ENCODE measurements around the gene HNRNPD.

The HNRNPD gene

DNA sequence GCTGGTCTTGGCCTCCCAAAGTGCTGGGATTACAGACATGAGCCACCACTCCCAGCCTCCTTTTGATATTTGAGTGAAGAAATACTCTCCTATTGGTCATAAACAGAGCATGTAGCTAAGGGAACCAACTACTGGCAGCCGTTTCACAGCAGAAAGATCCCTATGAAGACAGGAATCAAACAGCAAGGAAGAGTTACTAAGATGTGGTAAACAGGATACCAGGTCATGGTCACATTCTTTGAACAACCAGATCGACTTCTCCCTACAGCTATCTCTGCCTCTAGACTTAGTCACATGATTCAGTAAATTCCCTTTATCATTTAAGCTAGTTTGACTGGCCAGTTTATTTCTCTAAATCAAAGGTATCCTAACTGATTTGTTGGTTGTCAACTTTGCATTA, 9.0 kb upstream of the HNRNPD start:
- no peak for ATAC-seq
- TF ChIP-seq RARB (CRISPR knock-in tag; IDR thresholded peaks at IDR 0.05) (no peak), ESRRG (CRISPR knock-in tag; IDR thresholded peaks at IDR 0.05) (no peak), GLIS3 (CRISPR knock-in tag; IDR thresholded peaks at IDR 0.05) (no peak)
- TF ChIP-seq, protein P1, sequence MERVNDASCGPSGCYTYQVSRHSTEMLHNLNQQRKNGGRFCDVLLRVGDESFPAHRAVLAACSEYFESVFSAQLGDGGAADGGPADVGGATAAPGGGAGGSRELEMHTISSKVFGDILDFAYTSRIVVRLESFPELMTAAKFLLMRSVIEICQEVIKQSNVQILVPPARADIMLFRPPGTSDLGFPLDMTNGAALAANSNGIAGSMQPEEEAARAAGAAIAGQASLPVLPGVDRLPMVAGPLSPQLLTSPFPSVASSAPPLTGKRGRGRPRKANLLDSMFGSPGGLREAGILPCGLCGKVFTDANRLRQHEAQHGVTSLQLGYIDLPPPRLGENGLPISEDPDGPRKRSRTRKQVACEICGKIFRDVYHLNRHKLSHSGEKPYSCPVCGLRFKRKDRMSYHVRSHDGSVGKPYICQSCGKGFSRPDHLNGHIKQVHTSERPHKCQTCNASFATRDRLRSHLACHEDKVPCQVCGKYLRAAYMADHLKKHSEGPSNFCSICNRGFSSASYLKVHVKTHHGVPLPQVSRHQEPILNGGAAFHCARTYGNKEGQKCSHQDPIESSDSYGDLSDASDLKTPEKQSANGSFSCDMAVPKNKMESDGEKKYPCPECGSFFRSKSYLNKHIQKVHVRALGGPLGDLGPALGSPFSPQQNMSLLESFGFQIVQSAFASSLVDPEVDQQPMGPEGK (CRISPR knock-in tag; IDR thresholded peaks at IDR 0.05; ENCODE audit: borderline replicate concordance), result no peak

DNA sequence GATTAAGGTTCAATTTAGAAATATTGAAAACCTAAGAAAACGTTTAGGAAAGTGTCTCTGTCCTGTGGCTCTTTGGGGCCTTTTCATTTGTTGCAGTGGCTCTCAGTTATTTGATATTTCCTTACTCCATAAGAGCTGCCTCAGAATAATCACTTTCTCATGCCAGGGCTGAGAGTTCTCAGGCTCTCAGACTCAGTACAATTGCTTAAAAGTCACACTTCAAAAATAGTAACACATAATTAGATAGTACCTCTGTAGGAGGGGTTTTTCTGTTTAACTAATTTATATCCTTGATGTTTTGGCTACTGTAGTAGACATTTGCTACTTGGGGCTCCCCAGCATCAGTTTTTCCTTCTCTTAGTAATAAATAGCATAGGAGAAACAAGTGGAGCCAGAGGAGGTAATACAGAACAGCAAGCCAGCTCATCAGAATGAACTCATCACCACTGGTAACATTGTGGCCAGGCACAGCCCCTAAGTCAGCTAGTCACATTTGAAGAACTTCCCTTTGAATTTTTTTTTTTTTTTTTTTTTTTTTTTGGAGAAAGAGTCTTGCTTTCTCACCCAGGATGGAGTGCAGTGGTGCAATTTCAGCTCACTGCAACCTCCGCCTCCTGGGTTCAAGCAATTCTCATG, 8.0 kb upstream of the HNRNPD start:
- no peak for TF ChIP-seq SNAI2 (CRISPR knock-in tag; IDR thresholded peaks at IDR 0.05)
- TF ChIP-seq BACH2 (CRISPR knock-in tag; IDR thresholded peaks at IDR 0.05; ENCODE audit: borderline replicate concordance), result no peak
- TF ChIP-seq ZC3H10 (CRISPR knock-in tag; IDR thresholded peaks at IDR 0.05), result no peak
- TF ChIP-seq, protein P2, sequence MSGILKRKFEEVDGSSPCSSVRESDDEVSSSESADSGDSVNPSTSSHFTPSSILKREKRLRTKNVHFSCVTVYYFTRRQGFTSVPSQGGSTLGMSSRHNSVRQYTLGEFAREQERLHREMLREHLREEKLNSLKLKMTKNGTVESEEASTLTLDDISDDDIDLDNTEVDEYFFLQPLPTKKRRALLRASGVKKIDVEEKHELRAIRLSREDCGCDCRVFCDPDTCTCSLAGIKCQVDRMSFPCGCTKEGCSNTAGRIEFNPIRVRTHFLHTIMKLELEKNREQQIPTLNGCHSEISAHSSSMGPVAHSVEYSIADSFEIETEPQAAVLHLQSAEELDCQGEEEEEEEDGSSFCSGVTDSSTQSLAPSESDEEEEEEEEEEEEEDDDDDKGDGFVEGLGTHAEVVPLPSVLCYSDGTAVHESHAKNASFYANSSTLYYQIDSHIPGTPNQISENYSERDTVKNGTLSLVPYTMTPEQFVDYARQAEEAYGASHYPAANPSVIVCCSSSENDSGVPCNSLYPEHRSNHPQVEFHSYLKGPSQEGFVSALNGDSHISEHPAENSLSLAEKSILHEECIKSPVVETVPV (CRISPR knock-in tag; IDR thresholded peaks at IDR 0.05), result no peak
- TF ChIP-seq RARB (CRISPR knock-in tag; IDR thresholded peaks at IDR 0.05), result no peak
- no peak for TF ChIP-seq TCF4 (CRISPR knock-in tag; IDR thresholded peaks at IDR 0.05; ENCODE audit: borderline replicate concordance)
- TF ChIP-seq, protein P3, sequence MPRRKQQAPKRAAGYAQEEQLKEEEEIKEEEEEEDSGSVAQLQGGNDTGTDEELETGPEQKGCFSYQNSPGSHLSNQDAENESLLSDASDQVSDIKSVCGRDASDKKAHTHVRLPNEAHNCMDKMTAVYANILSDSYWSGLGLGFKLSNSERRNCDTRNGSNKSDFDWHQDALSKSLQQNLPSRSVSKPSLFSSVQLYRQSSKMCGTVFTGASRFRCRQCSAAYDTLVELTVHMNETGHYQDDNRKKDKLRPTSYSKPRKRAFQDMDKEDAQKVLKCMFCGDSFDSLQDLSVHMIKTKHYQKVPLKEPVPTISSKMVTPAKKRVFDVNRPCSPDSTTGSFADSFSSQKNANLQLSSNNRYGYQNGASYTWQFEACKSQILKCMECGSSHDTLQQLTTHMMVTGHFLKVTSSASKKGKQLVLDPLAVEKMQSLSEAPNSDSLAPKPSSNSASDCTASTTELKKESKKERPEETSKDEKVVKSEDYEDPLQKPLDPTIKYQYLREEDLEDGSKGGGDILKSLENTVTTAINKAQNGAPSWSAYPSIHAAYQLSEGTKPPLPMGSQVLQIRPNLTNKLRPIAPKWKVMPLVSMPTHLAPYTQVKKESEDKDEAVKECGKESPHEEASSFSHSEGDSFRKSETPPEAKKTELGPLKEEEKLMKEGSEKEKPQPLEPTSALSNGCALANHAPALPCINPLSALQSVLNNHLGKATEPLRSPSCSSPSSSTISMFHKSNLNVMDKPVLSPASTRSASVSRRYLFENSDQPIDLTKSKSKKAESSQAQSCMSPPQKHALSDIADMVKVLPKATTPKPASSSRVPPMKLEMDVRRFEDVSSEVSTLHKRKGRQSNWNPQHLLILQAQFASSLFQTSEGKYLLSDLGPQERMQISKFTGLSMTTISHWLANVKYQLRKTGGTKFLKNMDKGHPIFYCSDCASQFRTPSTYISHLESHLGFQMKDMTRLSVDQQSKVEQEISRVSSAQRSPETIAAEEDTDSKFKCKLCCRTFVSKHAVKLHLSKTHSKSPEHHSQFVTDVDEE (CRISPR knock-in tag; IDR thresholded peaks at IDR 0.05), result no peak
- no peak for TF ChIP-seq ZNF70 (CRISPR knock-in tag; IDR thresholded peaks at IDR 0.05)
- TF ChIP-seq ZNF8 (CRISPR knock-in tag; IDR thresholded peaks at IDR 0.05), result no peak
- TF ChIP-seq, protein P4, sequence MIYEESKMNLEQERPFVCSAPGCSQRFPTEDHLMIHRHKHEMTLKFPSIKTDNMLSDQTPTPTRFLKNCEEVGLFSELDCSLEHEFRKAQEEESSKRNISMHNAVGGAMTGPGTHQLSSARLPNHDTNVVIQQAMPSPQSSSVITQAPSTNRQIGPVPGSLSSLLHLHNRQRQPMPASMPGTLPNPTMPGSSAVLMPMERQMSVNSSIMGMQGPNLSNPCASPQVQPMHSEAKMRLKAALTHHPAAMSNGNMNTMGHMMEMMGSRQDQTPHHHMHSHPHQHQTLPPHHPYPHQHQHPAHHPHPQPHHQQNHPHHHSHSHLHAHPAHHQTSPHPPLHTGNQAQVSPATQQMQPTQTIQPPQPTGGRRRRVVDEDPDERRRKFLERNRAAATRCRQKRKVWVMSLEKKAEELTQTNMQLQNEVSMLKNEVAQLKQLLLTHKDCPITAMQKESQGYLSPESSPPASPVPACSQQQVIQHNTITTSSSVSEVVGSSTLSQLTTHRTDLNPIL (CRISPR knock-in tag; IDR thresholded peaks at IDR 0.05; ENCODE audit: low read depth), result no peak
- TF ChIP-seq GLIS3 (CRISPR knock-in tag; IDR thresholded peaks at IDR 0.05), result no peak
- no peak for TF ChIP-seq ZFP30 (CRISPR knock-in tag; IDR thresholded peaks at IDR 0.05)
- TF ChIP-seq, protein P5, sequence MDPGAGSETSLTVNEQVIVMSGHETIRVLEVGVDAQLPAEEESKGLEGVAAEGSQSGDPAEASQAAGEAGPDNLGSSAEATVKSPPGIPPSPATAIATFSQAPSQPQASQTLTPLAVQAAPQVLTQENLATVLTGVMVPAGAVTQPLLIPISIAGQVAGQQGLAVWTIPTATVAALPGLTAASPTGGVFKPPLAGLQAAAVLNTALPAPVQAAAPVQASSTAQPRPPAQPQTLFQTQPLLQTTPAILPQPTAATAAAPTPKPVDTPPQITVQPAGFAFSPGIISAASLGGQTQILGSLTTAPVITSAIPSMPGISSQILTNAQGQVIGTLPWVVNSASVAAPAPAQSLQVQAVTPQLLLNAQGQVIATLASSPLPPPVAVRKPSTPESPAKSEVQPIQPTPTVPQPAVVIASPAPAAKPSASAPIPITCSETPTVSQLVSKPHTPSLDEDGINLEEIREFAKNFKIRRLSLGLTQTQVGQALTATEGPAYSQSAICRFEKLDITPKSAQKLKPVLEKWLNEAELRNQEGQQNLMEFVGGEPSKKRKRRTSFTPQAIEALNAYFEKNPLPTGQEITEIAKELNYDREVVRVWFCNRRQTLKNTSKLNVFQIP (CRISPR knock-in tag; IDR thresholded peaks at IDR 0.05; ENCODE audit: borderline replicate concordance, low read depth), result no peak
- TF ChIP-seq CSDC2 (CRISPR knock-in tag; IDR thresholded peaks at IDR 0.05), result no peak
- ATAC-seq, result no peak

GRCh38 chr4:82381235-82381634, 7.4 kb upstream of the HNRNPD start:
- ATAC-seq, result no peak
- TF ChIP-seq SNAI2 (CRISPR knock-in tag; IDR thresholded peaks at IDR 0.05), result no peak
- TF ChIP-seq ZNF70 (CRISPR knock-in tag; IDR thresholded peaks at IDR 0.05), result no peak
- TF ChIP-seq ISL1 (CRISPR knock-in tag; IDR thresholded peaks at IDR 0.05), result no peak
- TF ChIP-seq, protein P1 (CRISPR knock-in tag; IDR thresholded peaks at IDR 0.05; ENCODE audit: borderline replicate concordance), result no peak
- TF ChIP-seq ARNTL (CRISPR knock-in tag; IDR thresholded peaks at IDR 0.05; ENCODE audit: borderline replicate concordance, low read depth), result no peak
- no peak for TF ChIP-seq TOX (CRISPR knock-in tag; IDR thresholded peaks at IDR 0.05; ENCODE audit: borderline replicate concordance)
- no peak for TF ChIP-seq ZFP30 (CRISPR knock-in tag; IDR thresholded peaks at IDR 0.05)
- TF ChIP-seq ZNF565 (CRISPR knock-in tag; conservative IDR thresholded peaks at IDR 0.05; ENCODE audit: low read depth), result no peak
- no peak for TF ChIP-seq PPARA (CRISPR knock-in tag; IDR thresholded peaks at IDR 0.05; ENCODE audit: borderline replicate concordance)
- TF ChIP-seq ESRRG (CRISPR knock-in tag; IDR thresholded peaks at IDR 0.05), result no peak
- no peak for TF ChIP-seq TCF4 (CRISPR knock-in tag; IDR thresholded peaks at IDR 0.05; ENCODE audit: borderline replicate concordance)
- TF ChIP-seq BACH2 (CRISPR knock-in tag; IDR thresholded peaks at IDR 0.05; ENCODE audit: borderline replicate concordance), result no peak
- TF ChIP-seq, protein P4 (CRISPR knock-in tag; IDR thresholded peaks at IDR 0.05; ENCODE audit: low read depth), result no peak
- no peak for TF ChIP-seq CSDC2 (CRISPR knock-in tag; IDR thresholded peaks at IDR 0.05)
- TF ChIP-seq, protein P2 (CRISPR knock-in tag; IDR thresholded peaks at IDR 0.05), result no peak

All from SK-N-SH treated with all-trans-retinoic acid at 6 μM for 48 hours (cell line).